Gastrocnemius medialis (tissue), 4 donors: ENCODE results near the gene IGSF21.

ENCODE experiments used
- POLR2A ChIP-seq, 2 donors: fragments of 450-650 bp; IDR thresholded peaks; one replicate each; pipeline ENCODE4 v1.6.1; 2017; ENCODE audit warnings: antibody characterized with exemption in 2 of 2, mild to moderate bottlenecking in 2 of 2, moderate library complexity in 2 of 2
- TF ChIP-seq, protein P1 (sequence below), 5 experiments: fragments of 450-650 bp in 3 of 5; fragments of 200-600 bp in 2 of 5; sonication (generic) in 2 of 5; IDR thresholded peaks in 4 of 5; conservative IDR thresholded peaks in 1 of 5; 1 replicate in 4 of 5; 2 replicates in 1 of 5; pipeline ENCODE4 v1.5.1; 2016 to 2019; ENCODE audit warnings: antibody characterized with exemption in 5 of 5, mild to moderate bottlenecking in 3 of 5, moderate library complexity in 3 of 5

DNA sequence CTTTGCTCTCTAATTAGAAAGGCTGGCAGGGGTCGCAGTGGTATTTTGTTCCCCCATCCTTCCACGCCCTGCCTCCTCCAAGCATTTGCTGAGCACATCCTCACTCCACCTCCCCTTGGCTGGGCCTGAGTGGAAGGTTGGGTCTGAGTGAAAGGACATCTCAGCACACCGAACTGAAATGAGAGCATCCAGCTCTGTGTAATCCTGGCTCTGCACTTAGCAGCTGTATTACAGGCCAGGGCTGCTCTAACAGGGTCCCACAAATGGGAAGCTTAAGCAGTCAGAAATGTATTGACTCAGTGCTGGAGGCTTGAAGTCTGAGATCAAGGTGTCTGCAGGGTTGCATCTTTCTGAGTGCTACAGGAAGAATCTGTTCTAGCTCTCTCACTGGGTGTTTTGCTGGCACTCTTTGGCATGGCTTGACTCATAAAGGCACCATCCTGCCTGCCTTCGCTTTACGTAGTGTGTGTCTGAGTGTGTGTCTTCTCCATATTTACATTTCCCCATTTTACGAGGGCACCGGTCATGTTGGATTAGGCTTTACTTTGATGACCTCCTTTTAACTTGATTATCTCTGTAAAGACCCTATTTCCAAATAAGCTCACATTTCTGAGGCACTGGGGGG is 48.5 kb upstream of the IGSF21 start:
- TF ChIP-seq, protein P1, sequence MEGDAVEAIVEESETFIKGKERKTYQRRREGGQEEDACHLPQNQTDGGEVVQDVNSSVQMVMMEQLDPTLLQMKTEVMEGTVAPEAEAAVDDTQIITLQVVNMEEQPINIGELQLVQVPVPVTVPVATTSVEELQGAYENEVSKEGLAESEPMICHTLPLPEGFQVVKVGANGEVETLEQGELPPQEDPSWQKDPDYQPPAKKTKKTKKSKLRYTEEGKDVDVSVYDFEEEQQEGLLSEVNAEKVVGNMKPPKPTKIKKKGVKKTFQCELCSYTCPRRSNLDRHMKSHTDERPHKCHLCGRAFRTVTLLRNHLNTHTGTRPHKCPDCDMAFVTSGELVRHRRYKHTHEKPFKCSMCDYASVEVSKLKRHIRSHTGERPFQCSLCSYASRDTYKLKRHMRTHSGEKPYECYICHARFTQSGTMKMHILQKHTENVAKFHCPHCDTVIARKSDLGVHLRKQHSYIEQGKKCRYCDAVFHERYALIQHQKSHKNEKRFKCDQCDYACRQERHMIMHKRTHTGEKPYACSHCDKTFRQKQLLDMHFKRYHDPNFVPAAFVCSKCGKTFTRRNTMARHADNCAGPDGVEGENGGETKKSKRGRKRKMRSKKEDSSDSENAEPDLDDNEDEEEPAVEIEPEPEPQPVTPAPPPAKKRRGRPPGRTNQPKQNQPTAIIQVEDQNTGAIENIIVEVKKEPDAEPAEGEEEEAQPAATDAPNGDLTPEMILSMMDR (IDR thresholded peaks at IDR 0.05 in 4 of 5, conservative IDR thresholded peaks at IDR 0.05 in 1 of 5), result no peak
- TF ChIP-seq POLR2A (IDR thresholded peaks at IDR 0.05), result no peak
